Mesodermal cell (in vitro differentiated cells): ENCODE results near the gene CFAP97D1.

Experiments
- H3K27ac ChIP-seq: 2 replicates; pipeline ENCODE4 v1.7.0; 2013; ENCODE audit warnings: mild to moderate bottlenecking, low read depth, low read length, moderate library complexity; ENCODE audit not compliant: severe bottlenecking
- H3K36me3 ChIP-seq: 2 replicates; pipeline ENCODE4 v1.7.1; 2013; ENCODE audit warnings: mild to moderate bottlenecking, low read length, moderate library complexity; ENCODE audit not compliant: control insufficient read depth, insufficient read depth
- H3K4me1 ChIP-seq: one replicate; pipeline ENCODE4 v1.7.1; 2013; ENCODE audit warnings: mild to moderate bottlenecking, low read length; ENCODE audit not compliant: insufficient read depth, control insufficient read depth, poor library complexity, severe bottlenecking
- H3K4me3 ChIP-seq: 2 replicates; pipeline ENCODE4 v1.7.0; 2013; ENCODE audit warnings: low read length, control low read depth, mild to moderate bottlenecking; ENCODE audit not compliant: insufficient read depth, poor library complexity, severe bottlenecking; ENCODE audit errors: extremely low read depth
- H3K9me3 ChIP-seq: 2 replicates; pipeline ENCODE4 v1.7.1; 2013; ENCODE audit warnings: mild to moderate bottlenecking, low read length, moderate library complexity; ENCODE audit not compliant: control insufficient read depth
- WGBS, 2 experiments: methylation state at CpG; one replicate each; pipeline ENCODE4 v1.1.5; 2013; ENCODE audit warnings: missing lambda C conversion rate in 2 of 2; ENCODE audit not compliant: insufficient coverage in 2 of 2; 5-methylcytosine and 5-hydroxymethylcytosine counted together

The CFAP97D1 gene

GRCh38 chr17:43767713-43768059 is 12.5 kb upstream of the CFAP97D1 start:
- Histone ChIP-seq H3K27ac (no peak overlapping the region), H3K4me3 (no peak overlapping the region), H3K36me3 (peaks cover 59% of the 10 kb centered on the region), H3K9me3 (no peaks in the 10 kb centered on the region), H3K4me1 (no peaks in the 10 kb centered on the region)
- WGBS, 2 experiments, result 100% methylated on average over 2 to 3 of the region's 5 CpGs

- Histone ChIP-seq H3K9me3 (no peaks in the 10 kb centered on the region), H3K36me3 (peaks cover 66% of the 10 kb centered on the region), H3K27ac (no peak overlapping the region), H3K4me1 (no peaks in the 10 kb centered on the region), H3K4me3 (no peak overlapping the region)
- 66 to 76% methylated on average over 3 to 7 of the region's 9 CpGs for WGBS, 2 experiments
These were observed 11.9 kb upstream of the CFAP97D1 start for GRCh38 chr17:43768382-43768781.

GRCh38 chr17:43768943-43769342 is 11.3 kb upstream of the CFAP97D1 start:
- Histone ChIP-seq H3K4me3 (no peak overlapping the region), H3K27ac (no peak overlapping the region), H3K36me3 (peaks cover 71% of the 10 kb centered on the region), H3K4me1 (no peaks in the 10 kb centered on the region), H3K9me3 (no peaks in the 10 kb centered on the region)
- 100% methylated on average over 3 of the region's 7 CpGs; no CpG with 5 or more reads in 1 of the 2 experiments for WGBS, 2 experiments

- Histone ChIP-seq H3K4me1 (no peaks in the 10 kb centered on the region), H3K36me3 (peaks cover 76% of the 10 kb centered on the region), H3K9me3 (no peaks in the 10 kb centered on the region), H3K4me3 (no peak overlapping the region), H3K27ac (no peak overlapping the region)
- WGBS, 2 experiments, result 94 to 98% methylated on average over 16 of the region's 16 CpGs
These were observed 10.8 kb upstream of the CFAP97D1 start for GRCh38 chr17:43769426-43769825.

GRCh38 chr17:43769859-43770258 is 10.4 kb upstream of the CFAP97D1 start:
- no peak overlapping the region for H3K27ac ChIP-seq
- H3K9me3 ChIP-seq, result no peaks in the 10 kb centered on the region
- H3K4me3 ChIP-seq, result no peak overlapping the region
- WGBS, 2 experiments, result 96 to 98% methylated on average over 9 to 11 of the region's 11 CpGs
- peaks cover 80% of the 10 kb centered on the region for H3K36me3 ChIP-seq
- no peaks in the 10 kb centered on the region for H3K4me1 ChIP-seq

- Histone ChIP-seq H3K4me1 (no peaks in the 10 kb centered on the region), H3K9me3 (no peaks in the 10 kb centered on the region), H3K36me3 (peaks cover 84% of the 10 kb centered on the region), H3K4me3 (no peak overlapping the region), H3K27ac (no peak overlapping the region)
- WGBS, 2 experiments, result no CpG with 5 or more reads among the region's 2 CpGs
These were observed 9.3 kb upstream of the CFAP97D1 start for GRCh38 chr17:43770957-43771356.

- H3K4me3 ChIP-seq, result no peak overlapping the region
- no peaks in the 10 kb centered on the region for H3K9me3 ChIP-seq
- H3K36me3 ChIP-seq, result peaks cover 89% of the 10 kb centered on the region
- H3K4me1 ChIP-seq, result no peaks in the 10 kb centered on the region
- WGBS, 2 experiments, result 79 to 81% methylated on average over 4 to 8 of the region's 9 CpGs
- no peak overlapping the region for H3K27ac ChIP-seq
These were observed 8.8 kb upstream of the CFAP97D1 start for GRCh38 chr17:43771463-43771862.

- Histone ChIP-seq H3K9me3 (no peaks in the 10 kb centered on the region), H3K4me3 (no peak overlapping the region), H3K27ac (no peak overlapping the region), H3K36me3 (peaks cover 92% of the 10 kb centered on the region), H3K4me1 (peaks cover 4% of the 10 kb centered on the region)
- 83 to 100% methylated on average over 3 to 4 of the region's 10 CpGs for WGBS, 2 experiments
These were observed 7.2 kb upstream of the CFAP97D1 start for GRCh38 chr17:43772877-43773648.

GRCh38 chr17:43774304-43775250 is 5.7 kb upstream of the CFAP97D1 start:
- Histone ChIP-seq H3K4me3 (no peak overlapping the region), H3K36me3 (peaks cover 77% of the 10 kb centered on the region), H3K27ac (no peak overlapping the region), H3K4me1 (peaks cover 8% of the 10 kb centered on the region), H3K9me3 (no peaks in the 10 kb centered on the region)
- 95 to 96% methylated on average over 14 to 16 of the region's 16 CpGs for WGBS, 2 experiments

- H3K27ac ChIP-seq, result peak within 1 kb of the TSS; percentile 99
- peak within 1 kb of the TSS; percentile 83 for H3K4me3 ChIP-seq
- H3K4me1 ChIP-seq, result peaks cover 18% of the 10 kb centered on the region
- H3K36me3 ChIP-seq, result peaks cover 38% of the 10 kb centered on the region
- WGBS, 2 experiments, result 0% methylated on average over 64 to 98 of the region's 100 CpGs
- no peaks in the 10 kb centered on the region for H3K9me3 ChIP-seq
These were observed 1.7 kb upstream of the CFAP97D1 start, which contains the start of gene DUSP3 for GRCh38 chr17:43778337-43779144. Gene DUSP3, minus strand, starts transcription at chr17:43778977. Its CDS starts 53 bp downstream, at chr17:43778924.
